ENCODE measurements around the gene UBE2J2. TPM values are rescaled to one million over a fixed set of nuclear protein-coding genes. Genes with fewer than 3 reads are reported as not detected.
"Not testable (repeated sequence)": the region's sequence is repeated elsewhere in the genome, so short reads cannot be mapped to it uniquely, and the experiment has no call there.

The UBE2J2 gene
- total and polyA plus RNA-seq, 2 experiments from 2014 or later, result 47.1 to 70.2 TPM

DNA sequence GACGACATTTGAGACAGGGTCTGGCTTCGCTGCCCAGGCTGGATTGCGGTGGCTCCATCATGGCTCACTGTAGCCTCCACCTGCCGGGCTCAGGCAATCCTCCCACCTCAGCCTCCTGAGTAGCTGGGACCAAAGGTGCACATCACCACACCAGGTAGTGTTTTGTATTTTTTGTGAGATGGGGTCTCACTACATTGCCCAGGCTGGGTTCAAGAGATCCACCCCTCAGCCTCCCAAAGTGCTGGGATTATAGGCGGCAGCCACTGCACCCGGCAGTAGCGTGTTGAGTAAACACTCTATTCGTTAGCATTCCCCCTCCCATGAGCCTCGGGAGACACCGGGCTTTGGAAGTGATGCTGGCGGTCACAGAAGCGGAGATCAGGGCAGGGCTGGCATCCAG is 20.3 kb downstream of the UBE2J2 start (continued):
- TF ChIP-seq, protein P1, sequence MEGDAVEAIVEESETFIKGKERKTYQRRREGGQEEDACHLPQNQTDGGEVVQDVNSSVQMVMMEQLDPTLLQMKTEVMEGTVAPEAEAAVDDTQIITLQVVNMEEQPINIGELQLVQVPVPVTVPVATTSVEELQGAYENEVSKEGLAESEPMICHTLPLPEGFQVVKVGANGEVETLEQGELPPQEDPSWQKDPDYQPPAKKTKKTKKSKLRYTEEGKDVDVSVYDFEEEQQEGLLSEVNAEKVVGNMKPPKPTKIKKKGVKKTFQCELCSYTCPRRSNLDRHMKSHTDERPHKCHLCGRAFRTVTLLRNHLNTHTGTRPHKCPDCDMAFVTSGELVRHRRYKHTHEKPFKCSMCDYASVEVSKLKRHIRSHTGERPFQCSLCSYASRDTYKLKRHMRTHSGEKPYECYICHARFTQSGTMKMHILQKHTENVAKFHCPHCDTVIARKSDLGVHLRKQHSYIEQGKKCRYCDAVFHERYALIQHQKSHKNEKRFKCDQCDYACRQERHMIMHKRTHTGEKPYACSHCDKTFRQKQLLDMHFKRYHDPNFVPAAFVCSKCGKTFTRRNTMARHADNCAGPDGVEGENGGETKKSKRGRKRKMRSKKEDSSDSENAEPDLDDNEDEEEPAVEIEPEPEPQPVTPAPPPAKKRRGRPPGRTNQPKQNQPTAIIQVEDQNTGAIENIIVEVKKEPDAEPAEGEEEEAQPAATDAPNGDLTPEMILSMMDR (conservative IDR thresholded peaks at IDR 0.05; ENCODE audit: low read depth in 2 of 2), result no peak
- TF ChIP-seq STAT1 (IDR thresholded peaks at IDR 0.05; ENCODE audit: unreplicated experiment), result no peak
- no peak for TF ChIP-seq CREB1 (CRISPR knock-in tag; IDR thresholded peaks at IDR 0.05; ENCODE audit: low read depth)
- TF ChIP-seq NANOG (IDR thresholded peaks at IDR 0.05; ENCODE audit: borderline replicate concordance), result no peak
- TF ChIP-seq EZH2 (IDR thresholded peaks at IDR 0.05; ENCODE audit: low read depth, unreplicated experiment), result no peak
- TF ChIP-seq ZNF114 (CRISPR knock-in tag; IDR thresholded peaks at IDR 0.05), result no peak

DNA sequence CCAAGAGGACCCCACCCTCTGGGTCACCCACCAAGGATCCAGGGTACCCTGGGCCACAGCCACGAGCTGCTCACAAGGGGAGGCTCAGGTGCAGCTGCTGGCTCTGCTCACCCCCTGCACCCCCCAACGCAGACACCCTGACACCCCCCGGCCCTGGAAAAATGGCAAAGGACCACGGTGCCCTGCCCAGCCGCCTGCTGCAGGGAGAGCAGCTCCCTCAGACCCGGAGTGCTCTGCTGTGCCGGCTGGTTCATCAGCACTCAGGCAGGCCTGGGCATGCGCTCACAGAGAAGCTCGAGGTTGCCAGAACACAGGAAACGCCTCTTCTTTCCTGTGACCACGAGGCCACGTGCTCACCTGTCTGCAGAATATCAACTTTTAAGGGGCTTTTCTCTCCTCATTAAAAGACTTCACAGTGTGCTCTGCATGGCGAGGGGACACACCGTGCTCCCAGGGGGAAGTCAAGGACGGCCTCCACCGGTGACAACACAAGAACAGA is 22.8 kb downstream of the UBE2J2 start:
- no peaks in the 10 kb centered on the region for H3K9me3 Mint-ChIP-seq
- Histone ChIP-seq H3K79me2 (replicated peaks; ENCODE audit: insufficient read depth) (no peaks in the 10 kb centered on the region), H3F3A (replicated peaks; ENCODE audit: low read depth) (peaks cover 8% of the 10 kb centered on the region; the same call in 1 of the 2 replicates), H3K9me2 (ENCODE audit: insufficient read depth) (no peaks in the 10 kb centered on the region), H3K4me3 (no peak overlapping the region), H4K20me1 (replicated peaks; ENCODE audit: insufficient read depth) (peaks cover 2% of the 10 kb centered on the region), H3K4me1 (ENCODE audit: insufficient read depth) (peaks cover 2% of the 10 kb centered on the region; the same call in 1 of the 2 replicates), H2AFZ (no peak overlapping the region), H3K36me3 (ENCODE audit: insufficient read depth) (no peaks in the 10 kb centered on the region), H3K4me2 (no peak overlapping the region), H3K27ac (ENCODE audit: low read depth) (0 out of 2 replicates have a peak overlapping the region, but pooled peaks have one; percentile 50), H3K27me3 (ENCODE audit: insufficient read depth) (peaks cover 9% of the 10 kb centered on the region; the same call in 1 of the 2 replicates)
- peaks cover 33% of the 10 kb centered on the region for H3K36me3 Mint-ChIP-seq (ENCODE audit: low read depth)
- TF ChIP-seq EZH2 (IDR thresholded peaks at IDR 0.05; ENCODE audit: low read depth, unreplicated experiment) (no peak), POLR2AphosphoS5 (IDR thresholded peaks at IDR 0.05; ENCODE audit: low read depth) (no peak), NANOG (IDR thresholded peaks at IDR 0.05; ENCODE audit: borderline replicate concordance) (no peak), EZH2phosphoT487 (IDR thresholded peaks at IDR 0.05; ENCODE audit: unreplicated experiment) (no peak), STAT1 (IDR thresholded peaks at IDR 0.05; ENCODE audit: unreplicated experiment) (no peak), JUNB (IDR thresholded peaks at IDR 0.05; ENCODE audit: unreplicated experiment) (no peak), ZNF331 (CRISPR knock-in tag; IDR thresholded peaks at IDR 0.05; ENCODE audit: low read depth) (no peak), CREB1 (CRISPR knock-in tag; IDR thresholded peaks at IDR 0.05; ENCODE audit: low read depth) (no peak)
- TF ChIP-seq, protein P2, sequence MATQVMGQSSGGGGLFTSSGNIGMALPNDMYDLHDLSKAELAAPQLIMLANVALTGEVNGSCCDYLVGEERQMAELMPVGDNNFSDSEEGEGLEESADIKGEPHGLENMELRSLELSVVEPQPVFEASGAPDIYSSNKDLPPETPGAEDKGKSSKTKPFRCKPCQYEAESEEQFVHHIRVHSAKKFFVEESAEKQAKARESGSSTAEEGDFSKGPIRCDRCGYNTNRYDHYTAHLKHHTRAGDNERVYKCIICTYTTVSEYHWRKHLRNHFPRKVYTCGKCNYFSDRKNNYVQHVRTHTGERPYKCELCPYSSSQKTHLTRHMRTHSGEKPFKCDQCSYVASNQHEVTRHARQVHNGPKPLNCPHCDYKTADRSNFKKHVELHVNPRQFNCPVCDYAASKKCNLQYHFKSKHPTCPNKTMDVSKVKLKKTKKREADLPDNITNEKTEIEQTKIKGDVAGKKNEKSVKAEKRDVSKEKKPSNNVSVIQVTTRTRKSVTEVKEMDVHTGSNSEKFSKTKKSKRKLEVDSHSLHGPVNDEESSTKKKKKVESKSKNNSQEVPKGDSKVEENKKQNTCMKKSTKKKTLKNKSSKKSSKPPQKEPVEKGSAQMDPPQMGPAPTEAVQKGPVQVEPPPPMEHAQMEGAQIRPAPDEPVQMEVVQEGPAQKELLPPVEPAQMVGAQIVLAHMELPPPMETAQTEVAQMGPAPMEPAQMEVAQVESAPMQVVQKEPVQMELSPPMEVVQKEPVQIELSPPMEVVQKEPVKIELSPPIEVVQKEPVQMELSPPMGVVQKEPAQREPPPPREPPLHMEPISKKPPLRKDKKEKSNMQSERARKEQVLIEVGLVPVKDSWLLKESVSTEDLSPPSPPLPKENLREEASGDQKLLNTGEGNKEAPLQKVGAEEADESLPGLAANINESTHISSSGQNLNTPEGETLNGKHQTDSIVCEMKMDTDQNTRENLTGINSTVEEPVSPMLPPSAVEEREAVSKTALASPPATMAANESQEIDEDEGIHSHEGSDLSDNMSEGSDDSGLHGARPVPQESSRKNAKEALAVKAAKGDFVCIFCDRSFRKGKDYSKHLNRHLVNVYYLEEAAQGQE (IDR thresholded peaks at IDR 0.05; ENCODE audit: unreplicated experiment), result no peak
- peaks cover 2% of the 10 kb centered on the region; the same call in 1 of the 3 replicates for H3K4me1 Mint-ChIP-seq
- peak overlapping the region; percentile 37; the same call in 1 of the 2 replicates for H3K27ac Mint-ChIP-seq
- ATAC-seq (no peak), DNase-seq (ENCODE audit: low spot score) (no peak)
- H3K4me3 Mint-ChIP-seq, result no peak overlapping the region
- H3K27me3 Mint-ChIP-seq (ENCODE audit: insufficient read depth, low read depth, poor library complexity), result peaks cover 2% of the 10 kb centered on the region

DNA sequence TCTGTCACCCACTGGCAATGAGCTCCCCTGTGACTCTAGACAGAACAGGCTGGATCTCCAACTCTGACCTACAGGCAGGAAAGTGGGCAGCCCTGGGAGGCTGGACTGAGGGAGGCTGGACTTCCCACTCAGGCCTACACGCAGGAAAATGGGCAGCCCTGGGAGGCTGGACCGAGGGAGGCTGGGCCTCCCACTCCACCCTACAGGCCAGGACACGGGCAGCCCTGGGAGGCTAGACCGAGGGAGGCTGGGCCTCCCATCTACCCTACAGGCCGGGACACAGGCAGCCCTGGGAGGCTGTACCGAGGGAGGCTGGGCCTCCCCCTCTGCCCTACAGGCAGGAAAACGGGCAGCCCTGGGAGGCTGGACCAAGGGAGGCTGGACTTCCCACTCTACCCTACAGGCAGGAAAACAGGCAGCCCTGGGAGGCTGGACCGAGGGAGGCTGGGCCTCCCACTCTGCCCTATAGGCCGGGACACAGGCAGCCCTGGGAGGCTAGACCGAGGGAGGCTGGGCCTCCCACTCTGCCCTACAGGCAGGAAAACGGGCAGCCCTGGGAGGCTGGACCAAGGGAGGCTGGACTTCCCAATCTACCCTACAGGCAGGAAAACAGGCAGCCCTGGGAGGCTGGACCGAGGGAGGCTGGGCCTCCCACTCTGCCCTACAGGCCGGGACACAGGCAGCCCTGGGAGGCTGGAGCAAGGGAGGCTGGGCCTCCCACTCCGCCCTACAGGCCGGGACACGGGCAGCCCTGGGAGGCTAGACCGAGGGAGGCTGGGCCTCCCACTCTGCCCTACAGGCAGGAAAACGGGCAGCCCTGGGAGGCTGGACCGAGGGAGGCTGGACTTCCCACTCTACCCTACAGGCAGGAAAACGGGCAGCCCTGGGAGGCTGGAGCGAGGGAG is 25.4 kb downstream of the UBE2J2 start:
- H3K27ac Mint-ChIP-seq, ATAC-seq, H3K4me3 Mint-ChIP-seq: not testable (repeated sequence)

More for the DNA sequence above, 25.4 kb downstream of the UBE2J2 start:
- H3K36me3 ChIP-seq (ENCODE audit: insufficient read depth); H3K4me1 Mint-ChIP-seq; H3K9me3 Mint-ChIP-seq; H3K4me3 ChIP-seq; DNase-seq (ENCODE audit: low spot score); H3K9me2 ChIP-seq (ENCODE audit: insufficient read depth); H3K4me1 ChIP-seq (ENCODE audit: insufficient read depth); H3K4me2 ChIP-seq; H3K27ac ChIP-seq (ENCODE audit: low read depth); H2AFZ ChIP-seq; H3K27me3 Mint-ChIP-seq (ENCODE audit: insufficient read depth, low read depth, poor library complexity); H3F3A ChIP-seq (replicated peaks; ENCODE audit: low read depth); H4K20me1 ChIP-seq (replicated peaks; ENCODE audit: insufficient read depth); H3K79me2 ChIP-seq (replicated peaks; ENCODE audit: insufficient read depth): not testable (repeated sequence)
- peaks cover 13% of the 10 kb centered on the region for H3K36me3 Mint-ChIP-seq (ENCODE audit: low read depth)
- H3K27me3 ChIP-seq (ENCODE audit: insufficient read depth), result peaks cover 10% of the 10 kb centered on the region; the same call in 1 of the 2 replicates

Data from GM23338 (cell line).